Embryonic facial prominence (tissue), 1 donor: ENCODE data around the gene MCRS1.

ENCODE experiments used
- DNase-seq: peaks from one replicate; pipeline ENCODE4 v3.0.0-alpha.2; 2016; ENCODE audit errors: extremely low spot score

MCRS1 gene

GRCh38 chr12:49556391-49557186 lies 11.4 kb downstream of the MCRS1 start:
- DNase-seq, result no peak

GRCh38 chr12:49555631-49556390 lies 12.1 kb downstream of the MCRS1 start:
- DNase-seq, result no peak

GRCh38 chr12:49554266-49554665 lies 13.7 kb downstream of the MCRS1 start:
- no peak for DNase-seq

GRCh38 chr12:49553512-49554088 lies 14.3 kb downstream of the MCRS1 start:
- no peak for DNase-seq

GRCh38 chr12:49552899-49553298 lies 15.0 kb downstream of the MCRS1 start:
- DNase-seq, result no peak

GRCh38 chr12:49552425-49552824 lies 15.5 kb downstream of the MCRS1 start:
- DNase-seq, result no peak

- DNase-seq, result no peak
Observed at GRCh38 chr12:49552014-49552413, 15.9 kb downstream of the MCRS1 start.

GRCh38 chr12:49550693-49551252 lies 17.2 kb downstream of the MCRS1 start:
- DNase-seq, result no peak

- DNase-seq, result no peak
Observed at GRCh38 chr12:49549735-49550692, 17.9 kb downstream of the MCRS1 start.

GRCh38 chr12:49548822-49549648 lies 18.9 kb downstream of the MCRS1 start:
- DNase-seq, result no peak

GRCh38 chr12:49548481-49548821 lies 19.5 kb downstream of the MCRS1 start:
- no peak for DNase-seq

- DNase-seq, result no peak
Observed at GRCh38 chr12:49547090-49547690, 20.8 kb downstream of the MCRS1 start.

- DNase-seq, result no peak
Observed at GRCh38 chr12:49546481-49546880, 21.5 kb downstream of the MCRS1 start.

GRCh38 chr12:49545815-49546214 lies 22.1 kb downstream of the MCRS1 start:
- DNase-seq, result no peak

- no peak for DNase-seq
Observed at GRCh38 chr12:49543914-49544815, 23.8 kb downstream of the MCRS1 start.

GRCh38 chr12:49543221-49543913 lies 24.6 kb downstream of the MCRS1 start:
- no peak for DNase-seq

- DNase-seq, result no peak
Observed at GRCh38 chr12:49542592-49543160, 25.3 kb downstream of the MCRS1 start.

GRCh38 chr12:49541911-49542505 lies 25.9 kb downstream of the MCRS1 start:
- DNase-seq, result no peak
